Stimulated activated CD8-positive, alpha-beta memory T cell treated with anti-CD3 and anti-CD28 coated beads, Interleukin-4, amount 100 ng/mL, for 1 hour (primary cell): ENCODE data around the gene XRCC5.

Source experiments
- DNase-seq, 2 donors: peaks; one replicate each; pipeline ENCODE4 v3.0.0-alpha.2; 2020; ENCODE audit warnings: low read depth in 2 of 2, low spot score in 1 of 2

XRCC5 gene

GRCh38 chr2:216222650-216223352 is 113.7 kb downstream of the XRCC5 start:
- no peak for DNase-seq

GRCh38 chr2:216224388-216224787 is 115.2 kb downstream of the XRCC5 start:
- DNase-seq = no peak

- no peak for DNase-seq
These were observed 120.2 kb downstream of the XRCC5 start for GRCh38 chr2:216229277-216229914.

GRCh38 chr2:216231867-216232266 is 122.7 kb downstream of the XRCC5 start:
- DNase-seq = no peak

- no peak for DNase-seq
These were observed 123.6 kb downstream of the XRCC5 start for GRCh38 chr2:216232721-216233120.

- no peak for DNase-seq
These were observed 124.3 kb downstream of the XRCC5 start for GRCh38 chr2:216233281-216233995.

GRCh38 chr2:216234106-216234505 is 125.0 kb downstream of the XRCC5 start:
- DNase-seq = no peak

- DNase-seq = no peak
These were observed 126.3 kb downstream of the XRCC5 start for GRCh38 chr2:216235462-216235861.

GRCh38 chr2:216235896-216236295 is 126.7 kb downstream of the XRCC5 start:
- DNase-seq = no peak

- DNase-seq = no peak
These were observed 127.3 kb downstream of the XRCC5 start for GRCh38 chr2:216236486-216236885.

GRCh38 chr2:216242365-216242764 is 133.2 kb downstream of the XRCC5 start:
- DNase-seq = no peak

GRCh38 chr2:216243026-216243425 is 133.9 kb downstream of the XRCC5 start:
- DNase-seq = no peak

GRCh38 chr2:216245391-216245975 is 136.3 kb downstream of the XRCC5 start:
- DNase-seq = no peak

GRCh38 chr2:216246766-216247165 is 137.6 kb downstream of the XRCC5 start:
- no peak for DNase-seq
